DMS53 treated with DMSO at 0.1 percent for 48 hours (cell line): ENCODE results near the gene ZFR2.
"Not testable (repeated sequence)": the region's sequence is repeated elsewhere in the genome, so short reads cannot be mapped to it uniquely, and the experiment has no call there.

Experiments used
- DNase-seq: peaks from one replicate; lab custom pipeline; 2025; ENCODE audit not compliant: unreplicated experiment; lab: John Stamatoyannopoulos, UW

The ZFR2 gene

DNA sequence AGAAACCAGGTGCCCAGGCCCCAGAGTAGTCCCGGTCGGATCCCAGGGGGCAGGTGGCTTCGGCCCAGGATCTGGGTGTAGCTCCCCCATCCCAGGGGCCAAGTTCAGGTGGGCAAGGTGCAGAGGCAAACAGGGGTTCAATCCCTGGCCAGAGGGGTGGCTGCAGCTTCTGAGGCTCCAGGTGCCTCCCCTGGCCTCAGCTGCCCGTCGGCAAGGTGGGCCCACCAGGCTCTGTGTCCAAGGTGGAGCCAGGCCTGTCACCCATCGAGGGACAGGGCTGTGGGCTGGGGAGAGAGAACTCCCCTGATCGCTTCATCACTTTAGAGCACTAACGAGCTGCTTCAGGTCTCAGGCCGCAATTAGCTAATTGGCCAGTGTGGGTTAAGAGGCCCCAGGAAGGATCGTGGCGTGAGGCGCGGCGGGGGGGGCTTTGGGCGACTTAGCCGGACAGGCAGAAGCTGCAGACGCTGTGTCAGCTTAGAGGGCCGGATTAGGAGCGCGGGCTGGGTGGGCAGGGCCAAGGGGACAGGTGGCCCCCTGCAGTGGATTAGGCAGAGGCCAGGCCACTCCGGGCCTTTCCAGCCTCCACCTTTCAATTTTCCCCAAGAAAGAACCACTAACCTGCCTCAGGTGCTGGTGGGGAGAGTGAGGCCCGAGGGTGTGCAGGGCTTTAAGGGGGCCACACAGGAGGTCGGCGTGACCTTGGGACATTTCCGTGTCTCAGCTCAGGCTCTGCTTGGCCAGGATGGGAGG is 94.0 kb downstream of the ZFR2 start:
- DNase-seq = no peak

DNA sequence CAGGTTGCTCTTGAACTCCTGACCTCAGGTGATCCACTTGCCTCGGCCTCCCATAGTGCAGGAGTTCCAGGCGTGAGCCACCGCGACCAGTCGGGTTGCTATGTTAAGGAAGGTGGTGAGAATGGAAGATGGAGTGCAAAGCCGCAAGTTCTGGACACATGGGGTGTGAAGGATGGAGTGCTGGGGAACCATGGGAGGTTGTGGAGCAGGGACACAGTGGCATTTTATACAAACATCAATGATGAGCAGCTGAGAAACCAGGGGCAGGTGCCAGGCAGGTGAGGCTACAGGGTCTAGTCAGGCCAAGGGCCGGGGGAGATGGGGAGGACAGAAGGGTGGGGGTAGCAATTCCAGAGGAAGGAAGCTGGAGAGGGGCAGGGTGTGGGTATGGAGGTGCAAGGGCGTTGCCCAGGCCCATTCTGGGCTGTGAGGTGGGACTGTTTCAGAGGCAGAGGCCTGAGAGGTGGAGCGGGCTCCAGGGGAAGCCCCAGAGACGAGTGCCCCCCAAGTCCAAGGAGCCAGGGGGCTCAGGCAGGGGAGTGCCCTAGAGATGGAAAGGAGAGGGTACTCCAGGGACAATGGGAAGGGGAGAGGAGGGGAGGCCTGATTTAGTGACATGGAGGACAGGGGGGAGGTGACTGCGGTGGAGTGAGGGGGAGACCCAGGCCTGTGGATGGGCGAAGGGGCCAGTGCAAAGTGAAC is 94.9 kb downstream of the ZFR2 start:
- DNase-seq = no peak

DNA sequence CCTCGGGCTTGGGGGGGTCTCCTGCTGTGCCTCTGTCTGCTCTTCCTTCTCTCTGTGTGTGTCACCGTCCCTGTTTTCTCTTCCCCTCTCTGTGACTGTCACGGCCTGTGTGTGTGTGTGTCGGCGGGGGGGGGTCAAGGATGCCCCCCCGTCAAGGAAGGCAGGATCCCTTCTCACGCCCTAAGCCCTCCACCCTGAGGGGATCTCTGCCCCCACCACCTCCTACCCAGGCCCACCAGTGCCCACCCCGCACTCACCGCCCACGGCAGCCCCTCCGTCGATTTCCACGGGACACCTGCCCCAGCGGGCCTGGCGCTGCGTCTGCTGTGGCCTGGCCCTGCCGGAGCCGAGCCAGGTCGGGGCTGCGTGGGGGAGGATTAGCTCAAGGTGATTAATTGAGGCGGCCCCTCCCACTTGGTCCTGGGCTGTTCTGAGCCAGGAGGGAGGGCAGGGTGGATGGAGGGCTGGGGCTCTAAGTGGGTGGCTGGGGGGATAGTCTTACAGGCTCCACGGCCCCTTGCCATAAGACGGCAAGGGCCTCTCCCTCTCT is 96.9 kb downstream of the ZFR2 start, which contains the start of gene RAX2:
TSS of gene RAX2 (minus strand) at position 323 of the 550 bp plus-strand sequence. CDS start 486 bp downstream, outside the sequence.
- no peak for DNase-seq

DNA sequence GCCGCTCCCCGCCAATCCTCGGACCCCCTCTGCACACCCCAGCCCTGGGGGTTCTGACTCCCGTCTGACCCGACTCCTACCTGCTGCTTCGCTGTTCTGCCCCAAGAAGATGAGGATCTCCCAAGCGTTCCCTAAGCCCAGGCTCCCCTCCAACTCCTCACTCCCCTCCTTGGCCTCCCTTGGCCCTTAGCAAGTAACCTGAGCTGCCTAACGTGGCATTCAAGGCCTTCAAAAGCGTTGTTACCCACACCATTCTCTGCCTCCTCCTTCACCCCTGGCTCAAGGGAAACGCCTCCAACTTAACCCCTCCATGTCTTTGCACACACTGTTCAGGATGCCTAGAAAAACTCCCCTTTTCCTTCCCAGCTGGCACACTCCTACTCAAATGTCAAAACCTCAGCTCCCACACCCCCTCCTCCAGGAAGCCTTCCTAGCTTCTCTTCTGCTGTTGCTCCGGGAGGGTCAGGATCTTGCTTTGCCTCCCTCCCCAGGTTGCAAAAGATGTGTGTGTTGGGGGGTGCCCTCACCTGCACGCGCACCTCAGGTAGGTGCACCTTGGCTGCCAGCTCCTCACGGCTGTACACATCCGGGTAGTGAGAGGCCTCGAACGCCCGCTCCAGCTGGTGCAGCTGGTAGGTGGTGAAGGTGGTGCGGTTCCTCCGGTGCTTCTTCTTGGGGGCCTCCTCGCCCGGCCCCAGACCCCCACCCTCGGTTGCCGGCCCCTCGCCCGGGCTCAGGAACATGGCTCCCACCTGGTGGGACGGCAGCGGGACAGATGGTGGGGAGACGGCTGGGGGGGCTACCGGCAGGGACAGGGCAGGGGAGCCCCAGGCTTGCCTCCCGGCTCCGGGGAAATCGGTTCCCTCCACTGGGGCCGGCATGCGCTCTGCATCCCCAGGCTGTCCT is 97.6 kb downstream of the ZFR2 start:
- no peak for DNase-seq

DNA sequence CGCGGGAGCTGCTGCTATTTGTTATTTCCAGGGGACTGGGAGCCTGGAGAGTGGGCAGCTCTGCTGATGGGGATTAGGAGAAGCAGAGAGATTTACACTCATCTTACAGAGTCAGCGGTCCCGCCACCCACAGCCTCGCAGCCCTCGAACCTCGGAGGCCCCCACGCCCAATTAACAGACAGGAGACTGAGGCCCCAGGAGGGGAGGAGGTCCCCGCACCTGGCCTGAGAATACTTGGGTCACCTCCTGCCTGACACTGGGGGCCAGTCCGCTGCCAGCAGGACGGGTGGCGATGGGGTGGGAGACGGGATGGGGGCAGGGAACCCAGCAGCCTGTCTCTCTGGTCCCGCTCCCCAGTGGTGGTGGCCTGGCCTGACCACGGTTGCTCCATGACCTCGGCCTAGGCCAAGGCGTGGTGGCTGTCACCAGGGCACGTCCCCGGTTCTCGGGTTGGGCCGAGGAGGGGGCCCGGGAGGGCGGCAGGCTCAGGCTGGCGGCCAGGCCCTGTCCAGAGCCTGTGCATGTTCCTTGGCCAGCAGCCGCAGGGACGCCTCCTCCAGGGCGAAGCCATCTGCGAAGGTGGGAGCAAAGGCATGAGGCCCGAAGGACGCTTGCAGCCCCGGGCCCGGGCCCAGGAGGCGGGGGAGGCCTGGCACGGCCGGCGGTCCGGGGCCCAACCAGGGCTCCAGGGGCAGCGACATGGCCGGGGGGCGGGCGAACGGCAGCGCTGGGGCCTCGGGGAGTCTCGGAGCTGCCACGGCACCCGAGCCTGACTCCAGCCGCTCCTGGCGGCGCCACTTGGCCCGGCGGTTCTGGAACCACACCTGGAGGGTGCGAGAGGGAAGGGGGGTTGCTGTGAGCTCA is 98.5 kb downstream of the ZFR2 start:
- no peak for DNase-seq

DNA sequence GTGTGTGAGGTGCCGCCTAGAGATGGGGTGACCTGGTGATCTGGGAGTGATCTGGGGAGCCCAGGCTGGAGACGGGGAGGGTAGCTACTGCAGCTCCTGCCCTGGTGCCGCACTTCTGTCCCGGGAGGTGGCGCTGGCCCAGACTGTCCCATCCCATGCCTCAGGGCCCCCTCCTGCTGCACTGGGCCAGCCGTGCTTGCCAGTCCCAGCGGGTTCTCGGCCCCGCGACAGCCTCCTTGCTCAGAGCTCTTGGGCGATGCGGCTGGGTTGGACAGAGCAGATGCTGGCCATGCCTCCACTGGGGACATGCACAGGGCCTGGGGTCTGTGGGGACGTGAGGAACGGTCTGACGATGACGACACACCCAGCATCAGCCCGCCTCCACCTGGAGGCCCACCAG is 99.3 kb downstream of the ZFR2 start:
- no peak for DNase-seq

DNA sequence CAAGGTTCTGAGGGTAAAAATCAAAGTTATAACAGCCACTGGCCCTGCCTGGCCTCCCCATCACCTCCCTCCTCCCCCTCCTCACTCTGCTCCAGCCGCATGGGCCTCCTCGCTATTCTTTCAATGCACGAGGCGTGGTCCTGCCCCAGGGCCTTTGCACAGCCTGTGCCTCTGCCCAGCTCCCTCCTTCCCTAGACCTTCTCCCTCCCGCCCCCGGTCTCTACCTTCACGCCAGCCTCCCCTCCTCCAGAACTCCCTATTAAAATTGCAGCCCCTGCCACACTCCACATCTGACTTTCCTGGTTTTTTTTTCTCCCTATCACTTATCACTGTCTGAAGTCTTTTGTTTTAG is 100.1 kb downstream of the ZFR2 start:
- DNase-seq = no peak

DNA sequence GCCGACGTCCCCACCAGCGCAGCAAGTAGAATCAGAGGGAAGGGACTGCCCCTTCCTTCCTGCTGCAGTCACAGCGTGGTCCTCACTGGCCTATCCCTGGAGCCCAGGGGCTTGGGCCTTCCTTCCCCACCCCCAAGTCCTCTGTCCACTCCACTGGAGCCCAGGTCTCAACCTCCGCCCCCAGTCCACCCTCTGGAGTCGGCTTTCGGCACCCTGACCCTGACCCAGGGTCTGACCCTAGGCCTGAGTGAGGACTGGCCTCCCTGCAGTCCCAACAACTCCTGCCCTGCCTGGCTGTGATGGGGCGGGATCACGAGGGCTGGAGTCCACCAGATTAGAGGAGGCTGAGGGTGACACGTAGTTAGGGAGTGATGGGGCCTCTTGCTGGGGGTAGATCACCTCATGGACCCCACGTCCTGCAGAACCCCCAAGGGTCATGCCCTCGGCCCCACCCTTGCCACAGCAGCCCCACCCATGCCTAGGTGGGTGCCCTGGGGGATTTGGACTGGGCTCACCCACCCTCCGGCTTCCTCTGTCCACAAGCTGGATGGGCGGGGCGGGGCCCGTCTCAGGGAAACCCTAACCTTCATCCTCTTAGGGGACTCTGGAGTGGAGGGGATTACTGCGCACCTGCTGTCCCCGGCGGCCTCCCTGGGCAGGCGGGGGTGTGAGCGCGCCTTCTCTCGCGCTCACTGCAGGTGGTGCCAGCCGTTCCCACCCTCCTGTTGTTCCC is 100.7 kb downstream of the ZFR2 start:
- DNase-seq = no peak

DNA sequence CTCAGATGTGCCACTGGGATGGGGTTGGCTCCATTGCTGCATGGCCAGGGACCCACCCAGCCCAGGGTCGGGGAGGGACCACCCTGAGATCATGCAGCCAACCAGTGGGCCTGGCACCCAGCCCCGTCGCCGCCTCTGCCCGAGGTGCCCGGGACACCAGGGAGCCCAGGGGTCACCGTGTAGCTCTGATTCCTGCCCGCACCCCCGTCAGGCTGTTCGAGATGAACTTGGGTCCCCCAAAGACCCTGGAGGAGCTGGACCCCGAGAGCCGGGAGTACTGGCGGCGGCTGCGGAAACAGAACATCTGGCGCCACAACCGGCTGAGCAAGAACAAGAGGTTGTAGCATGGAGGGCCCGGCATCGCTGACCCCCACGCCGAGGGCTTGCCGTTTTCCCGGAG is 101.8 kb downstream of the ZFR2 start:
- DNase-seq = no peak

DNA sequence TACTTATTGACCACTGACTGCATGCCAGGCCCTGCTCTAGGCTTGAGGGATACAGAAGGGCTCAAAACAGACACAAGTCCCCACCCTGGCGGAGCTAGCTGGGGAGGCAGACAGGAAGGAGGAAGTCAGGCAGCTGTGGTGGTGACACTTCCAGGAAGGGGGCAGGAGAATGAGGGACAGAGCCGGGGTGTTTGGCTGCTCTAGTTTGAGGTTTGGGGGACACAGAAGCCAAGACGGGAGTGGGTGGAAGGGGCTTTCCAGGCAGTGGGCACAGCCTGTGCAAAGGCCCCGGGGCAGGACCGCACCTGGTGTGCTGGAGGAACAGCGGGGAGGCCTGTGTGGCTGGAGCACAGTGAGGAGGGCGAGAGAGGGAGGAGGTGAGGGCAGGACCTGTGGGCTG is 102.3 kb downstream of the ZFR2 start:
- DNase-seq = no peak

DNA sequence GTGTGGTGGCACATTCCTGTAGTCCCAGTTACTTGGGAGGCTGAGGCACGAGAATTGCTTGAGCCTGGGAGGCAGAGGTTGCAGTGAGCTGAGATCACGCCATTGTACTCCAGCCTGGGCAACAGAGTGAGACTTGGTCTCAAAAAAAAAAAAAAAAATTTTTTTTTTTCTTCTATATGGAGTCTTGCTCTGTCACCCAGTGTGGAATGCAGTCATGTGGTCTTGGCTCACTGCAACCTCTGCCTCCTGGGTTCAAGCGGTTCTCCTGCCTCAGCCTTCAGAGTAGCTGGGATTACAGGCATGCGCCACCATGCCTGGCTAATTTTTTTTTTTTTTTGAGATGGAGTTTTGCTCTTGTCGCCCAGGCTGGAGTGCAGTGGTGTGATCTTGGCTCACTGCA is 103.1 kb downstream of the ZFR2 start:
- DNase-seq = not testable (repeated sequence)

DNA sequence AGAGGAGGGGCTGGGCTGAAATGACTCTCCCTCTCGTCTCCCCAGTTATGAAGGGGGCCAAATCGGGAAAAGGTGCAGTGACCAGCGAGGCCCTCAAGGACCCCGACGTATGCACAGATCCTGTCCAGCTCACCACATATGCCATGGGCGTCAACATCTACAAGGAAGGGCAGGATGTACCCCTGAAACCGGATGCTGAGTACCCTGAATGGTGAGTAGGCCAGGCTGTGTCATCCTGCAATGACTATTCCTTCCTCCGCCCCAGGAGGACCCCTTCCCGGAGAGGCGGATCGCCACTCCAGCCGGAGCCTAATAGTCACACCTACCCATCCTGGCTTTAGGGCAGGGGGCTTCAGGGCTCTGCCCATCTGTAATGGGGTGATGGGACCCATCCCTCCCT is 103.7 kb downstream of the ZFR2 start:
- no peak for DNase-seq

DNA sequence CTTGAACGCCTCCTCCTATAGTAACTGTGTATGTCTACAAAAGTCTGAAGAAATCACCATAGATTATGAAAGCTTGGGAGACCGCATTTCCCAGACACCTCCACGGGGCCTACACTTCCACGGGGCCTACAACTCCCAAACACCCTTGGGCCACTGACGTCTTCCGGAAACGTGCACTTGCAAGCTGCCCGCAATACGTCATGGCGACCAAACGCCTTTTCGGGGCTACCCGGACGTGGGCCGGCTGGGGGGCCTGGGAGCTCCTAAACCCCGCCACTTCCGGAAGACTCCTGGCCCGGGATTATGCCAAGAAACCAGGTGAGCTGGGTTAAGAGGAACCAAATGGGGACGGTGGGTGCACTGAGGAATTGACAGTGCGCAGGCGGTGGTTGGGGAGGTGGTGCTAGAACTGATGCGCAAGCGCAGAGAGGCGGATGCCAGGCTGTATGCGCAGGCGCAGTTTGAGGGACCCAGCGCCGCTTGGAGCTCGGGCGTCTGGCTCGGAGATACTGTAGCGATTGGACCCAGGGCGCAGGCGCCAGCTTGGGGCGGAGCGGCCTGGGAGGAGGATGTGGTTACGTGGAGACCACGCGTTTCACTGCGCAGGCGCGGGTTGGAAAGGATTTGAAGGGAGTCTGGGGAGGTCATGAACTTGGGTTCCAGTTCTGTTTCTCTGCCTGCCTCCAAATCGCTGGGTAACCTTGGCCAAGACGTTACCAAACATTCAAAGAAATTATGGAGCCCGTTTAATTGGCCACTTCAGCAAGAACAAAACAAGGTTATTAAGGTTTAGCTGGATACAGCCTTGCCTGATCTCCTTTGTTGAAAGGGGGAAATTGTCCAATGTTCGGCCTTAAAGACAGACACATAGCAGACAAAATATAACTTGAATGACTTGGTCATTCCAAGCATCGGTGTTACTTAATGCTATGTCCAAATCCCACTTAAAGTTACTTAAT is 106.1 kb downstream of the ZFR2 start, which contains the start of gene MRPL54:
TSS of gene MRPL54 (plus strand) at position 182 of the 959 bp plus-strand sequence. CDS start at position 201, 19 bp downstream.
- DNase-seq = peak; percentile 90

DNA sequence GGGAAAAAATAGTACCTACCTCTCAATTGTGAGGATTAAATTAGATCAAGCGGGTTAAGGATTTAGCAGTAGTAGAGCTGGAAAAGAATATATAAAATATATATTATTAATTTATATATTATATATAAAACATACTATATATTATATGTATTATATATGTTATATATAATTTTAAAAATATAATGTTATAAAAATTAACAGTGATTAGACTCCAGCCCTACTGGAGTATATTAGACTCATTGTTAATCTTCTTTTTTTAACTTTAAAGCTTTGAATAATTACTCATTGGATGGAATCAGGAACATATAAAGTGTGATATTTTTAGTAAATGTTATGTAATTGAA is 106.7 kb downstream of the ZFR2 start:
- no peak for DNase-seq

DNA sequence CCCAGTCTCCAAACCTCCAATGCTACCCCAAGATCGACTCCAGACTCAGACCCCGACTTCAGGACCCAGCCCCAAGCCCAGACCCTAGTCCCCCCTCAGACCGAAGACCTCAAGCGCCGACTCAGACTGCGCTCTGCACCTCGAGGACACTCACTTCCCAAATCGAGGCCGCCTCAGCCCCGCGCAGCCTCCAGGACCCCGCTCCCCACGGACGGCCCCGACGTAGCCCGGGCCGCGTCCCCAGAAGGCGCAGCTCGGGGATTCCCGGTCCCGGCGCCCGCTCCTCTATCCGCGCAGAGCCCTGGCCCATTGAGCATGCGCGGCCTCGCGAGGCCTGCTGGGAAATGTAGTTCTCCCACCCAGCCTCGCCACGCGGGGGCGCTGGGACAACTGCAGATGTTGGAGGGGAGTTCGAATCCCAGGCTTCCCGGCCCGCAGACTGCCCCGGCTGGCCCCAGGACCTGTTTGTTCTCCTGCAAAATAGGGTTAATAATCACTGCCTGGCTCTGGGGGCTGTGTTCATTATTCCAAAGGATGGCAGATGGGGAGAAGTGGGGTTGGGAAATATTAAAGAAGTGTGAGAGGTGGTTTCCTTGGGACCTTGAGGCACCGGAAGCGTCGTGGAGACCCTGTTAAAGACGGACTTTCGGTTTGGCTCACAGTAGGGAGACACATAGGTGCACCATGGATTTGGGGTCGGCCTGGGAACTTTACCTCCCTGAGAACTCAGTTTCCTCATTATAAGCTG is 107.3 kb downstream of the ZFR2 start, which contains the start of gene APBA3:
TSS of gene APBA3 (minus strand) at position 311 of the 748 bp plus-strand sequence. CDS start 1,428 bp downstream, outside the sequence.
- DNase-seq = peak; percentile 61

DNA sequence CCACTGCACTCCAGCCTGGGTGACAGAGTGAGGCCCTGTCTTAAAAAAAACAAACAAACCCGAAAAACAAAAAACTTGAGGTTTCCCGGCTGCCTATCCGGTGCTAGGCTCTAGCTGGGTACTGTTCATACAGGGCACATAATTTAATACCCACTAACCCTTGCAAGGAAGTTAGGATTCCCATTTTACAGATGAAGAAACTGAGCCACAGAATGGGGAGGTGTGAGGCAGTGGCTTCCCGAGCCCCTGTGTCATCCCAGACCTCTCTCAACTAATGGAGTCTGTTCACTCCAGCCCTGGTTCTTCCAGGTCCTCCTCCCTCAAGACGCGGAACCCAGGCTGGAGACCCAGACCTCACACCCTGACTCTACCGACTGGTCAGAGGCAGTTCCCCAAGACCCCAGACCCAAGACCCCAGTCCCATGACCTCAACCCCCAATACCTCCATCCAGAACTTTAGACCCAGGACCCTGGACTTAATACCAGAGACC is 107.9 kb downstream of the ZFR2 start:
- DNase-seq = no peak

DNA sequence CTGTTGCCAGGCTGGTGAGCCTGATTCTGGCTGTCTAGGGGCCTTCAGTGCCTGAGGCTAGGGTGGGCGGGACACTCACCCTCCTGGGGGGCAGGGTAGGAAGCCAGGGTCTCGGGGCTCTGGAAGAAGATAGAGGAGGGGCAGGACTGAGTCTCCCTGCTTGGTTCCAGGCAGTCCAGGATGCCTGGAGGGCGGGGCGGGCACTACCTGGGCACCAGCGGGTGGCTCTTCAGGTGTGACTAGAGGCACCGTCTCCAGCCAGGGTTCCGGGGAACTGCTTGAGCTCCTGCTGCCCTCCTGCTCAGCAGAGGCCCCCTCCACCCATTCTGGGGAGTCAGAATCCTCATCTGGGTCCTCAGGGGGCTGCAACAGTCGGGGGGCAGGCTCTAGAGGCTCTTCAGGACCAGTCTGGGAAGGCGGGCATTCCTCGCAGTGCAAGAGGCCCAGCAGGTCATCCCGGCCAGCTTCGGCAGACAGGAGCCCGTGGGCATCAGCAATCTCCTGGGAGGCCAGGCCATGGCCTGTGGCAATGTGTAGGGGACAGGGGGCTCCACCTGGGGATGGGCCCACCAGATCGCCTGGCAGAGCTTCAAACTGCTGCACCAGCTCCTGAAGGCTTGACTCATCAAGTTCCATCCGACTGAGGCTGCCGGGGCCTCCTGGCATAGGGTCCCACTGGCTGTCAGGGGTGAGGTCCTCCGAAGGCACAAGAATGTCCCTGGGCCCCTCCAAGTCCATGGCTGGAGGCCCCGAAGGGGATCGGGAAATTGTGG is 109.2 kb downstream of the ZFR2 start:
- no peak for DNase-seq
